Upper lobe of right lung (tissue), 1 donor: ENCODE measurements around the gene CARS2. TPM values are rescaled to one million over a fixed set of nuclear protein-coding genes. Genes with fewer than 3 reads are reported as not detected.
A peak's percentile ranks its signal among the peaks of the same experiment; 100 is the strongest.

Experiments
- ATAC-seq: fragments of 200-7000 bp; cut with Tn5 transposase; one replicate; pipeline ENCODE4 v1.9.1; 2020; ENCODE audit warnings: mild to moderate bottlenecking, moderate library complexity
- DNase-seq: peaks from one replicate; pipeline ENCODE4 v3.0.0-alpha.2; 2020
- H3K27ac ChIP-seq: fragments of 200-600 bp; one replicate; pipeline ENCODE4 v1.8.0; 2022
- H3K27me3 ChIP-seq: fragments of 200-600 bp; one replicate; pipeline ENCODE4 v1.8.0; 2022; ENCODE audit warnings: mild to moderate bottlenecking
- H3K36me3 ChIP-seq: fragments of 200-600 bp; one replicate; pipeline ENCODE4 v1.8.0; 2022
- H3K4me1 ChIP-seq: fragments of 200-600 bp; one replicate; pipeline ENCODE4 v1.8.0; 2022
- H3K4me3 ChIP-seq: fragments of 200-600 bp; one replicate; pipeline ENCODE4 v1.8.0; 2022; ENCODE audit warnings: mild to moderate bottlenecking
- H3K9me3 ChIP-seq: fragments of 200-600 bp; one replicate; pipeline ENCODE4 v1.8.0; 2022
- intact Hi-C: fragments of 100-400 bp; cut with DNase I; formaldehyde crosslinking; loops from one replicate; pipeline ENCODE4 v1.11.0; 2022
- total RNA-seq: library from RNA; stranded (reverse); fragmentation: NEBNext Ultra II Directional; extraction: Animal tissue kit (Norgen Biotek cat#: 25700); gene quantifications from one replicate; pipeline ENCODE4 v1.2.1, GENCODE V29; 2021
- TF ChIP-seq, protein P1 (sequence below): fragments of 200-600 bp; IDR thresholded peaks from one replicate; pipeline ENCODE4 v1.8.0; 2022; ENCODE audit warnings: antibody characterized with exemption
- donor health status: DM: no; HTN: yes; CAD: no; lungs with severe emphysema.

The CARS2 gene
- total RNA-seq, 1 donor from 2014 or later: 69.5 TPM

DNA sequence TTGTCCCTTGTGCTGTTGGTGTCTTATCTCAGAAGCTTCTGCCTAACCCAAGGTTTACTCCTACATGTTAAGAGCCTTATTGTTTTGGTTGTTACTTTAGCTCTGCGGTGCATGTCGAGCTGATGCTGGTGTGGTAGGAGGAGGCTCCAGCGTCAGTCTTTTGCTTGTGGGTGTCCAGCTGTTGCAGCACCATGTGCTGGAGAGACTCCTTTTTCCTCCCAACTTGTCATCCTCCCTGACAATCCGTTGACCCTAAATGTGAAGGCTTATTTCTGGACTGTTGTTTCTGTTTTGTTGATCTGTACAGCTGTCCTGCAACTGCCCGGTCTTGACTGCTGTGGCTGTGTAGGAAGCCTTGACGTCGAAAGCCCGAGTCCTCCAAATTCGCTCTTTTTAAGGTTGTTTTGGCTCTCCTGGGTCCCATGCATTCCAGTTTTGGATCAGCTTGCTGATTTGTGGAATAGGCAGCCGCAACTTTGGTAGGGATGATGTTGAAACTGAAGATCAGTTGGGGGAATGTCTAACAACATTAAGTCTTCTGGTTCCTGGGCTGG lies 75.3 kb downstream of the CARS2 start:
- DNase-seq (no peak), ATAC-seq (no peak)
- no peaks in the 10 kb centered on the region for H3K9me3 ChIP-seq
- H3K27me3 ChIP-seq: no peaks in the 10 kb centered on the region
- peaks cover 54% of the 10 kb centered on the region for H3K36me3 ChIP-seq
- intact Hi-C loops: no loop called here
- TF ChIP-seq, protein P1, sequence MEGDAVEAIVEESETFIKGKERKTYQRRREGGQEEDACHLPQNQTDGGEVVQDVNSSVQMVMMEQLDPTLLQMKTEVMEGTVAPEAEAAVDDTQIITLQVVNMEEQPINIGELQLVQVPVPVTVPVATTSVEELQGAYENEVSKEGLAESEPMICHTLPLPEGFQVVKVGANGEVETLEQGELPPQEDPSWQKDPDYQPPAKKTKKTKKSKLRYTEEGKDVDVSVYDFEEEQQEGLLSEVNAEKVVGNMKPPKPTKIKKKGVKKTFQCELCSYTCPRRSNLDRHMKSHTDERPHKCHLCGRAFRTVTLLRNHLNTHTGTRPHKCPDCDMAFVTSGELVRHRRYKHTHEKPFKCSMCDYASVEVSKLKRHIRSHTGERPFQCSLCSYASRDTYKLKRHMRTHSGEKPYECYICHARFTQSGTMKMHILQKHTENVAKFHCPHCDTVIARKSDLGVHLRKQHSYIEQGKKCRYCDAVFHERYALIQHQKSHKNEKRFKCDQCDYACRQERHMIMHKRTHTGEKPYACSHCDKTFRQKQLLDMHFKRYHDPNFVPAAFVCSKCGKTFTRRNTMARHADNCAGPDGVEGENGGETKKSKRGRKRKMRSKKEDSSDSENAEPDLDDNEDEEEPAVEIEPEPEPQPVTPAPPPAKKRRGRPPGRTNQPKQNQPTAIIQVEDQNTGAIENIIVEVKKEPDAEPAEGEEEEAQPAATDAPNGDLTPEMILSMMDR: no peak
- H3K27ac ChIP-seq: no peak overlapping the region
- no peak overlapping the region for H3K4me3 ChIP-seq
- no peaks in the 10 kb centered on the region for H3K4me1 ChIP-seq

DNA sequence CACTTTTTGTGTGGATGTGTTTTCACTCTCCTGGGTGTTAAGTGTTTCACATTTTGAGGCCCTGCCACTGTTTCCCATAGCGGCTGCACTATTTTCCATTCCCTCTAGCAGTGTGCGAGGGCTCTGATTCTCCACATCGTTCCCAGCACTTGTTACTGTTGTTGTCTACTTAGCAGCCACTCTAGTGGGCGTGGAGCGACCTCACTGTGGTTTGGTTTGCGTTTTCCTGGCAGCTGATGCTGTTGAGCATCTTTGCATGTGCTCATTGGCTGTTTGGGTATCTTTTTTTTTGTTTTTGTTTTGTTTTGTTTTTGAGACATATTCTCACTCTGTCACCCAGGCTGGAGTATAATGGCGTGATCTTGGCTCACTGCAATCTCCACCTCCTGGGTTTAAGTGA lies 76.2 kb downstream of the CARS2 start:
- TF ChIP-seq, protein P1: no peak
- no peaks in the 10 kb centered on the region for H3K27me3 ChIP-seq
- no peak overlapping the region for H3K27ac ChIP-seq
- no peaks in the 10 kb centered on the region for H3K9me3 ChIP-seq
- no peak for DNase-seq
- no peak overlapping the region for H3K4me3 ChIP-seq
- ATAC-seq: no peak
- peaks cover 54% of the 10 kb centered on the region for H3K36me3 ChIP-seq
- H3K4me1 ChIP-seq: no peaks in the 10 kb centered on the region
- intact Hi-C loops: no loop called here

DNA sequence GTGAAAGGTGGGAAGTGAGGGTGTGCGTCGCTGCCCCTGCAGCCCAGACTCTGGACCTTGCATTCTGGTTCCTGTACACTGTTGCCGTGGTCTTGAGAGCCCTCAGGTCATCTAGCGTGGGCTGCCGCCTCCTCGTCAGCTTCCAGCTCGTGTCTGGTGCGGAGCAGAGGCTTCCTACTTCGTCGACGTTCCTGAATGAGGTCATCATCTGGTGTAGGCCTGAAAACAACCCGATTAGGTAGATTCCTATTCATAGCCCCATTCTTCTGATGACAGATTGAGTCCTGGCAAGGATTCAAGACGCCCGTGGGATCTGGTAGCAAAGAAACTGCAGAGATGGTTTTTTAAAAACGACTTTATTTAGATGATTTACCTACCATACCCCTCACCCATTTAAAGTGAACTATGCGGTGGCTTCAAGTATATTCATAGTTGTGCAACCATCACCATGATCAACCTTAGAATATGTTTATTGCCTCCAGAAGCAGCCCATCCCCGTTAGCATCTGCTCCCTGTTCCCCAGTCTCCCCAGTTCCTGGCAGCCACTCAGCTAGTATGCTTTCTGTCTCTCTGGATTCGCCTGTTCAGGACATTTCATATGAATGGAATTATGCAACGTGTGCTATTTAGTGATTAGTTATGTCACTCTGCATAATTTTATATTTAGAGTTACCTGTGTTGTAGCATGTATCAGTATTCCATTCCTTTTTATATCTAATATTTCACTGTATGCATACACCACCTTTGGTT lies 76.8 kb downstream of the CARS2 start:
- H3K4me3 ChIP-seq: no peak overlapping the region
- intact Hi-C loops: no loop called here
- DNase-seq (no peak), ATAC-seq (no peak)
- H3K36me3 ChIP-seq: peaks cover 54% of the 10 kb centered on the region
- no peaks in the 10 kb centered on the region for H3K27me3 ChIP-seq
- H3K27ac ChIP-seq: no peak overlapping the region
- H3K9me3 ChIP-seq: no peaks in the 10 kb centered on the region
- TF ChIP-seq, protein P1: no peak
- H3K4me1 ChIP-seq: no peaks in the 10 kb centered on the region

DNA sequence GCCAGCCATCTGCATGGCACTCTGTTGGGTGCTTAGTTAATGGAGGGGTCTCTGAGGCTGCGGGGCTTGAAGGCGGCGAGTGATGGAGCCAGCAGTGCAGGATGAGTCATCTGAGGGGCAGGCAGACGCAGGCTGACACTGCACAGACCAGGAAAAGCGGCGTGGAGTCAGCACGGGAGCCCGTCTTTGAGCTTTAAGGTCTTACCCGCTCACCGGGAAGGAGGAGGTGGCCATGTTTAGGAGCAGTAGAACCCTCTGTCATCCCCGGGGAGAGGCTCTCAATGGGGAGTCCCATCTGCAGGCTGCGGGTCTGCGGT lies 77.5 kb downstream of the CARS2 start:
- peaks cover 54% of the 10 kb centered on the region for H3K36me3 ChIP-seq

DNA sequence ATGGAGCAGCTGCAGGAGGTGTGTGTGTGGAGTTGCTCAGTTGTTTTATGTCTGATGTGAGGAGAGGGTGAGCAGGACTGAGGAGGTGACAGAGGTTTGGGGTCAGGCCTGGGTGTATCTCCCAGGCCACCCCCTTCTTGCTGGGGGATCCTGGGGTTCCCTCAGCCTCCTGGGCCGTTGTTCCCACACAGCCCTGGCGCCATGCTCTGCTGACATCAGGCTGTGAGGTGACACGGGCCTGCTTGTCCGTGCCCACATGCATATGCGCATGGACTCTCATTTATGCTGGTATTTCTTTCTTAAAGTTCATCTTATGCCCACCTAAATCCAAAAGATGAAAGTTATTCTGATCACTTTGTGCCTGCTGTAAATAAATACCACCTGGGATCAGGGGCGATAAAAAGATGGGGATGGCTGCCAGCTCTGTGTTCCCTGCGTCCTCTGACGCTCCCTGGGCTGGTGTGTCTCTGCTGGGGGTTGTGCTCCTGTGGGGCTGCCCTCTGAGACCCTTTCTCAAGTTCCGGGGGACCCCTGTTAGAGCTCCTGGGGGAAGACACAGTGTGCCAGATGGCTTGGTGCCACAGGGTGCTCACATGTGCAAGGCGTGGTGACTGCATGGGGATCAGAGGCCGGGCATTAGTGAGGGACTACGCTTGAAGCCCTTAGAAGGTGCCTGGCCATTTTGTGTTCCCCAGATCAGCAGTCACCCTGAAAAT lies 78.0 kb downstream of the CARS2 start:
- Histone ChIP-seq H3K4me3 (no peak overlapping the region), H3K27ac (no peak overlapping the region), H3K4me1 (no peaks in the 10 kb centered on the region), H3K36me3 (peaks cover 59% of the 10 kb centered on the region), H3K9me3 (no peaks in the 10 kb centered on the region), H3K27me3 (no peaks in the 10 kb centered on the region)
- TF ChIP-seq, protein P1: no peak
- intact Hi-C loops: no loop called here
- no peak for DNase-seq
- no peak for ATAC-seq

More for the DNA sequence above, 77.5 kb downstream of the CARS2 start:
- TF ChIP-seq, protein P1: no peak
- H3K9me3 ChIP-seq: no peaks in the 10 kb centered on the region
- H3K27ac ChIP-seq: no peak overlapping the region
- peak; percentile 15 for ATAC-seq
- DNase-seq: no peak
- intact Hi-C loops: no loop called here
- no peak overlapping the region for H3K4me3 ChIP-seq
- H3K27me3 ChIP-seq: no peaks in the 10 kb centered on the region
- no peaks in the 10 kb centered on the region for H3K4me1 ChIP-seq
